Measurements from ENCODE around the gene FRMD4A.

DNA sequence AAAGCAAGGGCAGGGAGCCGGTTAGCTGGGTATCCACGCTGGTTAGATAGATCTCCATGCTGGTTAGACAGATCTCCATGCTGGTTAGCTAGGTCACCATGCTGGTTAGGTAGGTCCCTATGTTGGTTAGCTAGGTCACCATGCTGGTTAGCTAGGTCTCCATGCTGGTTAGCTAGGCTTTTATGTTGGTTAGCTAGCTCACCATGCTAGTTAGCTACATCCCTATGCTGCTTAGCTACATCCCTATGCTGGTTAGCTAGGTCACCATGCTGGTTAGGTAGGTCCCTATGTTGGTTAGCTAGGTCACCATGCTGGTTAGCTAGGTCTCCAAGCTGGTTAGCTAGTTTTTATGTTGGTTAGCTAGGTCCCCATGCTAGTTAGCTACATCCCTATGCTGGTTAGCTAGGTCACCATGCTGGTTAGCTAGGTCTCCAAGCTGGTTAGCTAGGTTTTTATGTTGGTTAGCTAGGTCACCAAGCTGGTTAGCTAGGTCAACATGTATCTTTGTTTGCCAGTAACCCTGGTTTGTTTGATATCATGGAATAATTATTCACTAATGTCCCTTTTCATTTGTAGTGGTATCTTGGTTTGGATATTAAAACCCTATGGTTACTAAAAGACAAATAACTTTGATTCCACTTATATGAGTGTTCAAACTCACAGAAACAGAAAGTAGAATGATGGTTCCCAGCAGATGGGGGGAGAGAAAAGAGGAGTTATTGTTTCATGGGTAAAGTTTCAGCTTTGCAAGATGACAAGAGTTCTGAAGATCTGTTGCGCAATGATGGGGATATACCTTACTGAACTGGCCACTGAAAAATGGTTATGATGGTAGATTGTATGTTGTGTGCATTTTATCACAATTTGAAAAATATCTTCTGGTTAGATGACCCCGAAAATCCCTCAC is 607.7 kb downstream of the FRMD4A start:
- TF ChIP-seq, protein P1, sequence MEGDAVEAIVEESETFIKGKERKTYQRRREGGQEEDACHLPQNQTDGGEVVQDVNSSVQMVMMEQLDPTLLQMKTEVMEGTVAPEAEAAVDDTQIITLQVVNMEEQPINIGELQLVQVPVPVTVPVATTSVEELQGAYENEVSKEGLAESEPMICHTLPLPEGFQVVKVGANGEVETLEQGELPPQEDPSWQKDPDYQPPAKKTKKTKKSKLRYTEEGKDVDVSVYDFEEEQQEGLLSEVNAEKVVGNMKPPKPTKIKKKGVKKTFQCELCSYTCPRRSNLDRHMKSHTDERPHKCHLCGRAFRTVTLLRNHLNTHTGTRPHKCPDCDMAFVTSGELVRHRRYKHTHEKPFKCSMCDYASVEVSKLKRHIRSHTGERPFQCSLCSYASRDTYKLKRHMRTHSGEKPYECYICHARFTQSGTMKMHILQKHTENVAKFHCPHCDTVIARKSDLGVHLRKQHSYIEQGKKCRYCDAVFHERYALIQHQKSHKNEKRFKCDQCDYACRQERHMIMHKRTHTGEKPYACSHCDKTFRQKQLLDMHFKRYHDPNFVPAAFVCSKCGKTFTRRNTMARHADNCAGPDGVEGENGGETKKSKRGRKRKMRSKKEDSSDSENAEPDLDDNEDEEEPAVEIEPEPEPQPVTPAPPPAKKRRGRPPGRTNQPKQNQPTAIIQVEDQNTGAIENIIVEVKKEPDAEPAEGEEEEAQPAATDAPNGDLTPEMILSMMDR (IDR thresholded peaks at IDR 0.05 in 4 of 5, conservative IDR thresholded peaks at IDR 0.05 in 1 of 5): no peak
- no peak for TF ChIP-seq POLR2A (IDR thresholded peaks at IDR 0.05)
